H1 (cell line): ENCODE data around the gene DPEP2NB. TPM values are rescaled to one million over a fixed set of nuclear protein-coding genes. Genes with fewer than 3 reads are reported as not detected.

ENCODE experiments used
- CTCF ChIA-PET: fragments of 300-600 bp; sonication (Branson Sonifier 250); formaldehyde crosslinking; loops from one replicate; lab custom pipeline; 2021; ENCODE audit not compliant: partially characterized antibody; lab: Charles Lee
- POLR2A ChIA-PET: fragments of 300-600 bp; sonication (Branson Sonifier 250); formaldehyde crosslinking; loops from one replicate; lab custom pipeline; 2021; ENCODE audit warnings: inconsistent platforms; ENCODE audit not compliant: partially characterized antibody; lab: Charles Lee
- DNase-seq, 2 experiments: peaks; one replicate each; pipeline versions ENCODE4 v3.0.0 to v3.0.0-alpha.2; 2010 to 2022; ENCODE audit warnings: low spot score in 2 of 2, low read depth in 1 of 2, mixed read lengths in 1 of 2
- FAIRE-seq: peaks from 2 replicates; lab custom pipeline; 2011; peaks lifted over from hg19 to GRCh38; lab: Jason Lieb, UNC
- H2AFZ ChIP-seq: 2 replicates; pipeline ENCODE4 v1.8.1; 2012; ENCODE audit warnings: low read length, inconsistent platforms
- H2AK5ac ChIP-seq: 2 replicates; pipeline ENCODE4 v1.6.1; 2013; ENCODE audit warnings: low read depth, low read length
- H2BK120ac ChIP-seq: replicated peaks from 2 replicates; pipeline ENCODE3; 2013; ENCODE audit warnings: low read depth, low read length, inconsistent platforms
- H2BK12ac ChIP-seq: 2 replicates; pipeline ENCODE4 v1.6.1; 2013; ENCODE audit warnings: low read depth, low read length
- H2BK15ac ChIP-seq: 2 replicates; pipeline ENCODE4 v1.6.1; 2013; ENCODE audit warnings: low read length
- H2BK20ac ChIP-seq: 2 replicates; pipeline ENCODE4 v1.6.1; 2013; ENCODE audit warnings: low read length
- H2BK5ac ChIP-seq: 2 replicates; pipeline ENCODE4 v1.6.1; 2013; ENCODE audit warnings: low read depth, low read length
- H3K14ac ChIP-seq: 2 replicates; pipeline ENCODE4 v1.6.1; 2013; ENCODE audit warnings: inconsistent platforms; ENCODE audit not compliant: insufficient read length
- H3K18ac ChIP-seq: 2 replicates; pipeline ENCODE4 v1.6.1; 2013; ENCODE audit warnings: low read length; ENCODE audit errors: extremely low read depth
- H3K23ac ChIP-seq: 2 replicates; pipeline ENCODE4 v1.6.1; 2013; ENCODE audit warnings: inconsistent platforms; ENCODE audit not compliant: insufficient read length
- H3K23me2 ChIP-seq: 2 replicates; pipeline ENCODE4 v1.6.1; 2013; ENCODE audit warnings: low read depth, low read length
- H3K27ac ChIP-seq: 2 replicates; pipeline ENCODE4 v1.6.1; 2011; ENCODE audit warnings: low read depth, low read length, inconsistent platforms
- H3K27me3 ChIP-seq, 4 experiments: replicated peaks in 1 of 4; 1 replicate in 1 of 4; 2 replicates in 3 of 4; pipeline versions ENCODE4 v1.6.1 to v1.8.1; 2011 to 2013; ENCODE audit warnings: low read length in 3 of 4, mild to moderate bottlenecking in 3 of 4, inconsistent platforms in 2 of 4, mixed read lengths in 2 of 4, moderate library complexity in 1 of 4; ENCODE audit not compliant: control insufficient read depth in 3 of 4, insufficient read depth in 3 of 4; ENCODE audit errors: extremely low read depth in 1 of 4
- H3K36me3 ChIP-seq, 4 experiments: 2 replicates each; pipeline versions ENCODE4 v1.6.1 to v1.8.1; 2011 to 2013; ENCODE audit warnings: mild to moderate bottlenecking in 4 of 4, low read length in 3 of 4, moderate library complexity in 2 of 4, control low read depth in 1 of 4, inconsistent platforms in 1 of 4; ENCODE audit not compliant: insufficient read depth in 4 of 4, control insufficient read depth in 2 of 4
- H3K4ac ChIP-seq: replicated peaks from 2 replicates; pipeline ENCODE3; 2013; ENCODE audit warnings: low read length, low read depth, mixed read lengths, inconsistent platforms; ENCODE audit not compliant: insufficient read length
- H3K4me1 ChIP-seq, 4 experiments: replicated peaks in 1 of 4; 1 replicate in 1 of 4; 2 replicates in 3 of 4; pipeline versions ENCODE4 v1.6.1 to v1.8.1; 2011 to 2013; ENCODE audit warnings: low read length in 3 of 4, inconsistent platforms in 2 of 4, mixed read lengths in 1 of 4; ENCODE audit not compliant: insufficient read depth in 4 of 4, control insufficient read depth in 3 of 4
- H3K4me2 ChIP-seq, 2 experiments: 2 replicates each; pipeline versions ENCODE4 v1.6.1 to v1.8.1; 2011 to 2013; ENCODE audit warnings: low read depth in 2 of 2, low read length in 2 of 2, control low read depth in 1 of 2, inconsistent platforms in 1 of 2, mild to moderate bottlenecking in 1 of 2; ENCODE audit not compliant: insufficient read depth in 1 of 2
- H3K4me3 ChIP-seq, 4 experiments: fragments of 200-600, 300-600 bp in 1 of 4; sonication (generic), shearing (Covaris generic), sonication (Bioruptor Twin) in 1 of 4; 2 replicates each; pipeline versions ENCODE4 v1.5.1 to v1.8.1; 2011 to 2016; ENCODE audit warnings: low read length in 4 of 4, low read depth in 3 of 4, control low read depth in 2 of 4, inconsistent platforms in 2 of 4, mild to moderate bottlenecking in 2 of 4, mixed read lengths in 1 of 4, moderate library complexity in 1 of 4; ENCODE audit not compliant: insufficient read depth in 2 of 4; ENCODE audit errors: extremely low read depth in 1 of 4
- H3K56ac ChIP-seq: replicated peaks from 2 replicates; pipeline ENCODE3; 2013; ENCODE audit warnings: low read depth, mild to moderate bottlenecking, mixed read lengths, low read length, inconsistent platforms; ENCODE audit not compliant: insufficient read length
- H3K79me1 ChIP-seq: 2 replicates; pipeline ENCODE4 v1.6.1; 2013; ENCODE audit warnings: low read depth, low read length, control low read depth
- H3K79me2 ChIP-seq, 2 experiments: 2 replicates each; pipeline versions ENCODE4 v1.6.1 to v1.8.1; 2012 to 2013; ENCODE audit warnings: low read length in 2 of 2, mild to moderate bottlenecking in 2 of 2, inconsistent platforms in 1 of 2; ENCODE audit not compliant: insufficient read depth in 2 of 2, control insufficient read depth in 1 of 2
- H3K9ac ChIP-seq, 4 experiments: replicated peaks in 1 of 4; 1 replicate in 1 of 4; 2 replicates in 3 of 4; pipeline versions ENCODE4 v1.6.1 to v1.8.1; 2011 to 2013; ENCODE audit warnings: low read depth in 3 of 4, low read length in 3 of 4, control low read depth in 2 of 4, mild to moderate bottlenecking in 2 of 4, moderate library complexity in 2 of 4, inconsistent platforms in 1 of 4; ENCODE audit errors: extremely low read depth in 1 of 4
- H3K9me3 ChIP-seq, 2 experiments: 2 replicates each; pipeline versions ENCODE4 v1.6.1 to v1.8.1; 2012 to 2013; ENCODE audit warnings: mild to moderate bottlenecking in 2 of 2, moderate library complexity in 2 of 2, control low read depth in 1 of 2, inconsistent platforms in 1 of 2, low read depth in 1 of 2, low read length in 1 of 2, mixed read lengths in 1 of 2; ENCODE audit not compliant: insufficient read depth in 2 of 2
- H4K20me1 ChIP-seq, 2 experiments: replicated peaks in 1 of 2; 2 replicates each; pipeline versions ENCODE3 to v1.8.1; 2011 to 2013; ENCODE audit warnings: inconsistent platforms in 2 of 2, low read length in 2 of 2, mild to moderate bottlenecking in 1 of 2; ENCODE audit not compliant: insufficient read depth in 2 of 2, control insufficient read depth in 1 of 2
- H4K5ac ChIP-seq: 2 replicates; pipeline ENCODE4 v1.6.1; 2013; ENCODE audit warnings: low read length, low read depth, mixed read lengths, inconsistent platforms; ENCODE audit not compliant: insufficient read length
- H4K8ac ChIP-seq: 2 replicates; pipeline ENCODE4 v1.8.0; 2013; ENCODE audit warnings: mild to moderate bottlenecking, moderate library complexity, low read length, inconsistent platforms; ENCODE audit not compliant: insufficient read depth; ENCODE audit errors: extremely low read depth
- H4K91ac ChIP-seq: replicated peaks from 2 replicates; pipeline ENCODE3; 2013; ENCODE audit warnings: low read length, mixed read lengths, inconsistent platforms; ENCODE audit not compliant: insufficient read length
- BCL11A ChIP-seq, 2 experiments: IDR thresholded peaks; one replicate each; pipeline ENCODE4 v1.6.1; 2011; ENCODE audit warnings: low read depth in 2 of 2, low read length in 2 of 2, mild to moderate bottlenecking in 2 of 2
- CBX5 ChIP-seq: fragments of 300-800, 300-1000 bp; sonication (generic); IDR thresholded peaks from 2 replicates; pipeline ENCODE4 v1.7.1; 2016; ENCODE audit warnings: antibody characterized with exemption, low read length, low read depth
- CBX8 ChIP-seq: fragments of 300-800, 300-1000 bp; sonication (generic); IDR thresholded peaks from 2 replicates; pipeline ENCODE4 v1.7.1; 2016; ENCODE audit warnings: low read depth, low read length, borderline replicate concordance
- GTF2F1 ChIP-seq: IDR thresholded peaks from 2 replicates; pipeline ENCODE4 v1.6.1; 2012; ENCODE audit warnings: low read depth, low read length, improper control_type of control experiment, borderline replicate concordance
- KDM4A ChIP-seq: IDR thresholded peaks from one replicate; pipeline ENCODE4 v1.7.1; 2012; ENCODE audit warnings: low read depth, mild to moderate bottlenecking, moderate library complexity, low read length, inconsistent platforms; ENCODE audit not compliant: severe bottlenecking
- KDM5A ChIP-seq: fragments of 200-600 bp; IDR thresholded peaks from 2 replicates; pipeline ENCODE4 v1.7.1; 2012; ENCODE audit warnings: mild to moderate bottlenecking, low read length, inconsistent platforms, mixed read lengths
- MAX ChIP-seq: IDR thresholded peaks from 2 replicates; pipeline ENCODE4 v1.6.1; 2012; ENCODE audit warnings: inconsistent platforms
- NRF1 ChIP-seq: IDR thresholded peaks from 2 replicates; pipeline ENCODE4 v1.6.1; 2011; ENCODE audit warnings: mild to moderate bottlenecking, low read depth, low read length, improper control_type of control experiment
- RAD21 ChIP-seq, 2 experiments: IDR thresholded peaks in 1 of 2; conservative IDR thresholded peaks in 1 of 2; 2 replicates each; pipeline ENCODE4 v1.6.1; 2011; ENCODE audit warnings: low read depth in 2 of 2, low read length in 2 of 2, improper control_type of control experiment in 1 of 2, inconsistent platforms in 1 of 2, mild to moderate bottlenecking in 1 of 2, moderate library complexity in 1 of 2
- SUZ12 ChIP-seq: fragments of 200-600 bp; sonication (generic); IDR thresholded peaks from 2 replicates; pipeline ENCODE4 v1.6.1; 2012; ENCODE audit warnings: mild to moderate bottlenecking, inconsistent platforms, low read length, moderate library complexity, mixed read lengths
- USF2 ChIP-seq: IDR thresholded peaks from 2 replicates; pipeline ENCODE4 v1.6.1; 2011; ENCODE audit warnings: low read length, improper control_type of control experiment
- WGBS, 2 experiments: shearing (Covaris generic) in 1 of 2; methylation state at CpG; one replicate each; pipeline versions ENCODE4 v1.1.6 to v1.1.7; 2013 to 2015; ENCODE audit warnings: low lambda C conversion rate in 2 of 2, mixed read lengths in 2 of 2, inconsistent platforms in 1 of 2, low coverage in 1 of 2, missing lambda C conversion rate in 1 of 2; ENCODE audit not compliant: insufficient replicate concordance in 2 of 2, insufficient coverage in 1 of 2, insufficient read length in 1 of 2; ENCODE audit errors: extremely low coverage in 1 of 2, missing lambda C conversion rate in 1 of 2; 5-methylcytosine and 5-hydroxymethylcytosine counted together
- polyA plus RNA-seq, 7 experiments: library from polyadenylated mRNA; depleted of rRNA in 3 of 7; stranded (reverse) in 5 of 7; unstranded in 2 of 7; fragments of >200 nt in 5 of 7; fragments of 200-250 nt in 2 of 7; gene quantifications; 1 replicate in 5 of 7; 2 replicates in 1 of 7; 4 replicates in 1 of 7; pipeline versions ENCODE4 v1.2.1 to v1.2.3, GENCODE V29; 2011 to 2013; ENCODE audit warnings: missing spikeins in 2 of 7, mixed read lengths in 2 of 7
- total RNA-seq: library from RNA; stranded (reverse); fragmentation: NEBNext Ultra II Directional; extraction: Animal tissue kit (Norgen Biotek cat#: 25700); gene quantifications from 2 replicates; pipeline ENCODE4 v1.2.1, GENCODE V29; 2021

The DPEP2NB gene
- total and polyA plus RNA-seq, 2 of the 8 experiments (the other 6 are each of a cell fraction or from before 2014, with no cell fraction given), result not detected

GRCh38 chr16:68047987-68048386 lies 32.3 kb upstream of the DPEP2NB start:
- Histone ChIP-seq H3K27me3 (no peaks in the 10 kb centered on the region), H3K18ac (no peak overlapping the region), H3K4ac (no peak overlapping the region), H3K23me2 (no peaks in the 10 kb centered on the region), H3K27ac (no peak overlapping the region), H3K36me3 (peaks cover 0 to 9% (median 5%) of the 10 kb centered on the region in 4 experiments; a peak in 4 of 8 replicates), H3K56ac (no peak overlapping the region), H4K20me1 (no peaks in the 10 kb centered on the region), H2AFZ (no peak overlapping the region), H2BK15ac (no peak overlapping the region), H3K79me2 (no peaks in the 10 kb centered on the region), H4K8ac (no peak overlapping the region), H2BK20ac (no peak overlapping the region), H3K4me2 (no peak overlapping the region), H4K5ac (no peak overlapping the region), H3K23ac (no peak overlapping the region), H3K79me1 (peaks cover 5% of the 10 kb centered on the region), H3K4me1 (no peaks in the 10 kb centered on the region), H3K9me3 (no peaks in the 10 kb centered on the region), H3K14ac (no peak overlapping the region), H4K91ac (no peak overlapping the region), H2BK5ac (no peak overlapping the region), H2BK120ac (no peak overlapping the region), H3K9ac (no peak overlapping the region), H2BK12ac (no peak overlapping the region), H3K4me3 (no peak overlapping the region), H2AK5ac (no peak overlapping the region)
- DNase-seq, result no peak
- ChIA-PET CTCF (interaction anchor here (1.0 to 1.2 kb wide), 3 partner anchors 17 to 182 kb away, joined by 3 read pairs; no protein-coding TSS in a partner anchor), POLR2A (interaction anchor here (1.5 kb wide), 1 partner anchor 26 kb away, joined by 4 read pairs; no protein-coding TSS in a partner anchor)
- FAIRE-seq, result no peak
- 95% methylated on average over 2 of the region's 2 CpGs; no CpG with 5 or more reads in 1 of the 2 experiments for WGBS, 2 experiments
- TF ChIP-seq SUZ12 (no peak), RAD21 (IDR thresholded peaks at IDR 0.05 in 1 of 2, conservative IDR thresholded peaks at IDR 0.05 in 1 of 2; ENCODE audit: low read depth in 2 of 2, low read length in 2 of 2) (no peak), BCL11A (IDR thresholded peaks at IDR 0.05; ENCODE audit: low read depth in 2 of 2, low read length in 2 of 2) (no peak), GTF2F1 (no peak), KDM5A (no peak), KDM4A (no peak), CBX5 (no peak), USF2 (no peak), NRF1 (no peak), MAX (no peak), CBX8 (no peak)
